Activated T-cell treated with anti-CD3 and anti-CD28 coated beads for 24 hours (primary cell): ENCODE measurements around the gene PI16.

Source experiments
- DNase-seq: peaks from one replicate; pipeline ENCODE4 v3.0.0-alpha.2; 2020; ENCODE audit warnings: low read depth

Gene PI16

GRCh38 chr6:36954262-36954931 lies at the start of gene PI16:
PI16 (plus strand) TSS chr6:36954738; CDS start chr6:36954761, 23 bp downstream.
- DNase-seq: no peak

- no peak for DNase-seq
These were observed 49.6 kb upstream of the PI16 start for GRCh38 chr6:36904851-36905393.

GRCh38 chr6:36906539-36907325 lies 47.8 kb upstream of the PI16 start:
- no peak for DNase-seq

- DNase-seq: no peak
These were observed 46.8 kb upstream of the PI16 start for GRCh38 chr6:36907781-36908180.

GRCh38 chr6:36908747-36909146 lies 45.8 kb upstream of the PI16 start:
- no peak for DNase-seq

- DNase-seq: peak; percentile 16
These were observed 42.5 kb upstream of the PI16 start for GRCh38 chr6:36912030-36912454.

GRCh38 chr6:36912586-36912985 lies 42.0 kb upstream of the PI16 start:
- peak; percentile 49 for DNase-seq

GRCh38 chr6:36913082-36913481 lies 41.5 kb upstream of the PI16 start:
- no peak for DNase-seq

- no peak for DNase-seq
These were observed 40.2 kb upstream of the PI16 start for GRCh38 chr6:36914227-36914794.

GRCh38 chr6:36915599-36915998 lies 38.9 kb upstream of the PI16 start:
- no peak for DNase-seq

GRCh38 chr6:36916126-36916525 lies 38.4 kb upstream of the PI16 start:
- DNase-seq: no peak

- DNase-seq: no peak
These were observed 36.9 kb upstream of the PI16 start for GRCh38 chr6:36917541-36918193.

GRCh38 chr6:36920049-36920448 lies 34.5 kb upstream of the PI16 start:
- DNase-seq: no peak

- DNase-seq: no peak
These were observed 34.0 kb upstream of the PI16 start for GRCh38 chr6:36920546-36920945.

- no peak for DNase-seq
These were observed 30.4 kb upstream of the PI16 start for GRCh38 chr6:36924131-36924530.

- no peak for DNase-seq
These were observed 29.7 kb upstream of the PI16 start for GRCh38 chr6:36924778-36925374.

GRCh38 chr6:36925809-36926208 lies 28.7 kb upstream of the PI16 start:
- DNase-seq: no peak

- DNase-seq: no peak
These were observed 27.6 kb upstream of the PI16 start for GRCh38 chr6:36926708-36927513.

GRCh38 chr6:36927691-36928546 lies 26.6 kb upstream of the PI16 start:
- no peak for DNase-seq

- no peak for DNase-seq
These were observed 26.0 kb upstream of the PI16 start for GRCh38 chr6:36928547-36928918.
